HepG2 (cell line): ENCODE results near the gene RRBP1. TPM values are rescaled to one million over a fixed set of nuclear protein-coding genes. Genes with fewer than 3 reads are reported as not detected.

Experiments used
- ARID3A ChIP-seq: IDR thresholded peaks from 2 replicates; pipeline ENCODE4 v1.6.1; 2012; ENCODE audit warnings: low read depth, low read length, improper control_type of control experiment
- BRCA1 ChIP-seq: sonication (generic); formaldehyde crosslinking; IDR thresholded peaks from 2 replicates; pipeline ENCODE4 v1.4.0; 2020; ENCODE audit warnings: missing genetic modification reagents
- EP300 ChIP-seq, 3 experiments: sonication (generic) in 1 of 3; formaldehyde crosslinking in 1 of 3; IDR thresholded peaks; 2 replicates each; pipeline versions ENCODE4 v1.5.1 to v1.6.1; 2011 to 2020; ENCODE audit warnings: low read depth in 2 of 3, low read length in 2 of 3, borderline replicate concordance in 1 of 3, improper control_type of control experiment in 1 of 3, mild to moderate bottlenecking in 1 of 3, missing genetic modification reagents in 1 of 3, moderate library complexity in 1 of 3
- FOXJ3 ChIP-seq: sonication (generic); formaldehyde crosslinking; IDR thresholded peaks from 2 replicates; pipeline ENCODE4 v1.4.0; 2020; ENCODE audit warnings: missing genetic modification reagents, mild to moderate bottlenecking, borderline replicate concordance
- GFI1 ChIP-seq: sonication (generic); formaldehyde crosslinking; IDR thresholded peaks from 2 replicates; pipeline ENCODE4 v1.5.0; 2020; ENCODE audit warnings: missing genetic modification reagents, mild to moderate bottlenecking, borderline replicate concordance
- HNRNPLL ChIP-seq: fragments of 200-400 bp; formaldehyde crosslinking; IDR thresholded peaks from 2 replicates; pipeline ENCODE4 v1.6.1; 2017; ENCODE audit warnings: mild to moderate bottlenecking, low read depth, low read length; ENCODE audit not compliant: poor library complexity, severe bottlenecking
- KLF13 ChIP-seq: sonication (generic); formaldehyde crosslinking; IDR thresholded peaks from 2 replicates; pipeline ENCODE4 v1.4.0; 2020; ENCODE audit warnings: mild to moderate bottlenecking, missing genetic modification reagents
- MAX ChIP-seq: IDR thresholded peaks from 2 replicates; pipeline ENCODE4 v1.6.1; 2012; ENCODE audit warnings: inconsistent platforms
- MLXIP ChIP-seq: sonication (generic); formaldehyde crosslinking; IDR thresholded peaks from 2 replicates; pipeline ENCODE4 v1.9.0; 2021; ENCODE audit warnings: missing genetic modification reagents, borderline replicate concordance
- MYNN ChIP-seq: sonication (generic); formaldehyde crosslinking; IDR thresholded peaks from 2 replicates; pipeline ENCODE4 v1.4.0; 2020; ENCODE audit warnings: mild to moderate bottlenecking, low read depth, missing genetic modification reagents
- PRPF4 ChIP-seq: fragments of 200-400 bp; formaldehyde crosslinking; IDR thresholded peaks from 2 replicates; pipeline ENCODE4 v1.6.1; 2016; ENCODE audit warnings: low read length, low read depth; ENCODE audit not compliant: poor library complexity, severe bottlenecking
- RBM39 ChIP-seq: fragments of 200-400 bp; formaldehyde crosslinking; IDR thresholded peaks from one replicate; pipeline ENCODE4 v1.6.1; 2018; ENCODE audit warnings: antibody characterized with exemption, mild to moderate bottlenecking, low read depth, low read length; ENCODE audit not compliant: poor library complexity, severe bottlenecking
- SKI ChIP-seq: fragments of 450-650 bp; IDR thresholded peaks from one replicate; pipeline ENCODE4 v1.6.1; 2018; ENCODE audit warnings: mild to moderate bottlenecking; ENCODE audit not compliant: partially characterized antibody
- SRSF1 ChIP-seq: fragments of 200-400 bp; formaldehyde crosslinking; optimal IDR thresholded peaks from 2 replicates; pipeline ENCODE3; 2017; ENCODE audit warnings: mild to moderate bottlenecking, low read depth, low read length, moderate library complexity
- ZFY ChIP-seq: sonication (generic); formaldehyde crosslinking; IDR thresholded peaks from 2 replicates; pipeline ENCODE4 v1.4.0; 2020; ENCODE audit warnings: missing genetic modification reagents
- ZNF367 ChIP-seq: sonication (generic); formaldehyde crosslinking; IDR thresholded peaks from 2 replicates; pipeline ENCODE4 v1.4.0; 2020; ENCODE audit warnings: missing genetic modification reagents, borderline replicate concordance
- ZNF503 ChIP-seq: sonication (generic); formaldehyde crosslinking; IDR thresholded peaks from 2 replicates; pipeline ENCODE4 v1.4.0; 2020; ENCODE audit warnings: missing genetic modification reagents
- ZNF615 ChIP-seq: sonication (generic); formaldehyde crosslinking; IDR thresholded peaks from 2 replicates; pipeline ENCODE4 v1.5.0; 2020; ENCODE audit warnings: mild to moderate bottlenecking, missing genetic modification reagents, borderline replicate concordance
- ZNF652 ChIP-seq: IDR thresholded peaks from 2 replicates; pipeline ENCODE4 v1.6.1; 2016; ENCODE audit warnings: low read depth, borderline replicate concordance
- ZSCAN21 ChIP-seq: sonication (generic); formaldehyde crosslinking; IDR thresholded peaks from 2 replicates; pipeline ENCODE4 v1.8.0; 2022; ENCODE audit warnings: mild to moderate bottlenecking, missing genetic modification reagents, moderate library complexity, borderline replicate concordance
- polyA plus RNA-seq, 8 experiments: library from polyadenylated mRNA; depleted of rRNA in 3 of 8; stranded (reverse) in 7 of 8; unstranded in 1 of 8; fragments of >200 nt; fragmentation: Illumina TruSeq in 4 of 8; extraction: Trizol in 4 of 8; gene quantifications; 2 replicates each; pipeline versions ENCODE4 v1.2.1 to v1.2.3, GENCODE V29; 2011 to 2016; ENCODE audit warnings: low read depth in 4 of 8, missing spikeins in 1 of 8, mixed read lengths in 1 of 8; ENCODE audit not compliant: insufficient read depth in 1 of 8
- total RNA-seq, 5 experiments: library from RNA; depleted of rRNA; stranded (reverse); fragments of >200 nt; fragmentation: Illumina TruSeq; extraction: Trizol; gene quantifications; 2 replicates each; pipeline ENCODE4 v1.2.3, GENCODE V29; 2016; ENCODE audit warnings: low read depth in 1 of 5

Gene RRBP1
- total and polyA plus RNA-seq, 2 of the 13 experiments (the other 11 are each of a cell fraction or from before 2014, with no cell fraction given) = 150 to 222 TPM

- TF ChIP-seq MLXIP (CRISPR knock-in tag) (0 out of 2 replicates have a peak, but pooled peaks have one; percentile 60), SRSF1 (peak; percentile 76), ZSCAN21 (peak; percentile 70; the same call in 1 of the 2 replicates), ZNF503 (0 out of 2 replicates have a peak, but pooled peaks have one; percentile 14), ZNF652 (CRISPR knock-in tag) (peak; percentile 51; the same call in 1 of the 2 replicates), RBM39 (peak; percentile 27), BRCA1 (CRISPR knock-in tag) (peak; percentile 90), ZNF367 (CRISPR knock-in tag) (peak; percentile 70; the same call in 1 of the 2 replicates), ZFY (peak; percentile 76), GFI1 (CRISPR knock-in tag) (peak; percentile 51; the same call in 1 of the 2 replicates), FOXJ3 (CRISPR knock-in tag) (peak; percentile 72; the same call in 1 of the 2 replicates), EP300 (IDR thresholded peaks at IDR 0.05; ENCODE audit: low read depth in 2 of 2, low read length in 2 of 2) (peak in 1 of 2 experiments; percentile 66; a peak in 2 of 4 replicates), EP300 (CRISPR knock-in tag; IDR thresholded peaks at IDR 0.05; ENCODE audit: borderline replicate concordance) (peak; percentile 65; the same call in 1 of the 2 replicates), MYNN (CRISPR knock-in tag) (peak; percentile 33; the same call in 1 of the 2 replicates), MAX (peak; percentile 85), ZNF615 (CRISPR knock-in tag) (0 out of 2 replicates have a peak, but pooled peaks have one; percentile 18), ARID3A (0 out of 2 replicates have a peak, but pooled peaks have one; percentile 23), SKI (peak; percentile 33), KLF13 (no peak; the same call in none of the 2 replicates), PRPF4 (peak; percentile 18), HNRNPLL (peak; percentile 33)
Measured at GRCh38 chr20:17710379-17711266, 28.6 kb upstream of the RRBP1 start (continued).
